Aorta (tissue), 5 donors: ENCODE measurements around the gene MYH1. TPM values are rescaled to one million over a fixed set of nuclear protein-coding genes. Genes with fewer than 3 reads are reported as not detected.

Experiments
- ATAC-seq: fragments of 200-7000 bp; cut with Tn5 transposase; one replicate; pipeline ENCODE4 v1.9.1; 2022; ENCODE audit warnings: moderate library complexity; ENCODE audit not compliant: low FRiP score
- DNase-seq, 2 donors: peaks; one replicate each; pipeline ENCODE4 v3.0.0-alpha.2; 2020
- H3K27ac ChIP-seq, 2 donors: one replicate each; pipeline ENCODE4 v1.5.1; 2013; ENCODE audit warnings: low read length in 2 of 2, mild to moderate bottlenecking in 2 of 2, moderate library complexity in 2 of 2, control low read depth in 1 of 2, inconsistent platforms in 1 of 2, low read depth in 1 of 2
- H3K27me3 ChIP-seq, 2 donors: one replicate each; pipeline ENCODE4 v1.6.1; 2013; ENCODE audit warnings: control low read depth in 1 of 2, low read length in 1 of 2, mild to moderate bottlenecking in 1 of 2, moderate library complexity in 1 of 2; ENCODE audit not compliant: insufficient read depth in 2 of 2, control insufficient read depth in 1 of 2
- H3K36me3 ChIP-seq, 2 donors: one replicate each; pipeline ENCODE4 v1.6.1; 2013; ENCODE audit warnings: control low read depth in 1 of 2, low read length in 1 of 2, mild to moderate bottlenecking in 1 of 2; ENCODE audit not compliant: insufficient read depth in 2 of 2, control insufficient read depth in 1 of 2
- H3K4me1 ChIP-seq, 2 donors: one replicate each; pipeline ENCODE4 v1.6.1; 2013; ENCODE audit warnings: low read length in 2 of 2, control low read depth in 1 of 2, mild to moderate bottlenecking in 1 of 2, moderate library complexity in 1 of 2; ENCODE audit not compliant: insufficient read depth in 2 of 2, control insufficient read depth in 1 of 2
- H3K4me3 ChIP-seq, 2 donors: one replicate each; pipeline ENCODE4 v1.5.1; 2013; ENCODE audit warnings: low read length in 2 of 2, control low read depth in 1 of 2, mild to moderate bottlenecking in 1 of 2
- H3K9me3 ChIP-seq: one replicate; pipeline ENCODE4 v1.6.1; 2013; ENCODE audit warnings: mild to moderate bottlenecking, low read length; ENCODE audit not compliant: control insufficient read depth
- WGBS, 2 donors: extraction: QIAGEN DNeasy Blood & Tissue Kit; methylation state at CpG; one replicate each; pipeline ENCODE4 v1.1.7; 2013; 5-methylcytosine and 5-hydroxymethylcytosine counted together
- intact Hi-C, 2 donors: fragments of 100-400 bp; cut with DNase I; formaldehyde crosslinking; loops; one replicate each; pipeline versions ENCODE4 v1.14.2 to v1.15.0; 2022
- polyA plus RNA-seq, 2 donors: library from polyadenylated mRNA; stranded (reverse); fragments of 200-250 nt; gene quantifications; one replicate each; pipeline ENCODE4 v1.2.3, GENCODE V29; 2013
- total RNA-seq, 2 donors: library from RNA; stranded (reverse); fragmentation: NEBNext Ultra II Directional; extraction: Animal tissue kit (Norgen Biotek cat#: 25700); gene quantifications; one replicate each; pipeline ENCODE4 v1.2.1, GENCODE V29; 2021
- donor health status: healthy with polysubstance abuse.
- donor health status: Bipolar disorder and iron deficiency.
- donor health status: DM: no; HTN: no; CAD: no.
- donor health status: DM: no; HTN: no; CAD: no.
- donor health status: DM: yes; HTN: yes; CAD: no.

MYH1 gene
- total and polyA plus RNA-seq, 4 donors, result 0.10 TPM; not detected in 3

- H3K4me1 ChIP-seq, result no peaks in the 10 kb centered on the region
- no peaks in the 10 kb centered on the region for H3K27me3 ChIP-seq
- 48 to 49% methylated on average over 6 of the region's 6 CpGs for WGBS, 2 donors
- H3K4me3 ChIP-seq, result no peak overlapping the region
- ATAC-seq (no peak), DNase-seq (no peak)
- H3K9me3 ChIP-seq, result no peaks in the 10 kb centered on the region
- no peaks in the 10 kb centered on the region for H3K36me3 ChIP-seq
- intact Hi-C loops, result no loop called here
- no peak overlapping the region for H3K27ac ChIP-seq
Observed at GRCh38 chr17:10513299-10514067, 4.9 kb downstream of the MYH1 start.

GRCh38 chr17:10512856-10513255 lies 5.5 kb downstream of the MYH1 start:
- WGBS, 2 donors, result 54 to 61% methylated on average over 2 of the region's 2 CpGs

DNA sequence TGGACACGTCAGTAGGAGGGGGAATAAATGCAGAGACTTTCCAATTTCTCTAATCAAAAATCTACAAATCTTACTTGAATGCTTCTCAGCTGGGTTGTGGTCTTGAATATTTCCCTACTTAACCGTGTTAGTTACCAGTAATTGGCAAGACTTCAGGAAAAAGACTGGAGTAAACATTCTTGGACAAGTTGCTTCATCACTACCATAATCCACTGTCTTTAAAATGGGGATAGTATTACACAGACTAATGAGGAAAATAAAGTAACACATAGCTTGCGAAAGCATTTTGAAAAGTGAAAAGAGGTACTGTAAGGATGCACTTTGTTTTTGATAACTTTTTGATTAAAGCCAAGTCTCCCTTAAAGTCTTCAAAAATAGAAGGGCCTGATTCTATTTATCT lies 18.4 kb downstream of the MYH1 start:
- Histone ChIP-seq H3K4me3 (no peak overlapping the region), H3K9me3 (no peaks in the 10 kb centered on the region), H3K27me3 (no peaks in the 10 kb centered on the region), H3K36me3 (no peaks in the 10 kb centered on the region), H3K27ac (no peak overlapping the region), H3K4me1 (no peaks in the 10 kb centered on the region)
- WGBS, 2 donors, result 74 to 77% methylated on average over 3 of the region's 3 CpGs
- intact Hi-C loops, result no loop called here
- no peak for ATAC-seq
- no peak for DNase-seq

More at GRCh38 chr17:10512856-10513255, 5.5 kb downstream of the MYH1 start:
- no peaks in the 10 kb centered on the region for H3K4me1 ChIP-seq
- no peak overlapping the region for H3K27ac ChIP-seq
- no peaks in the 10 kb centered on the region for H3K36me3 ChIP-seq
- H3K9me3 ChIP-seq, result no peaks in the 10 kb centered on the region
- no peak overlapping the region for H3K4me3 ChIP-seq
- intact Hi-C loops, result no loop called here
- DNase-seq (no peak), ATAC-seq (no peak)
- H3K27me3 ChIP-seq, result no peaks in the 10 kb centered on the region

GRCh38 chr17:10492004-10492403 lies 26.3 kb downstream of the MYH1 start:
- no peak for ATAC-seq
- Histone ChIP-seq H3K27ac (no peak overlapping the region), H3K27me3 (no peaks in the 10 kb centered on the region), H3K4me1 (no peaks in the 10 kb centered on the region), H3K36me3 (no peaks in the 10 kb centered on the region), H3K9me3 (peaks cover 3% of the 10 kb centered on the region), H3K4me3 (no peak overlapping the region)
- WGBS, 2 donors, result 93% methylated on average over 2 of the region's 2 CpGs
- DNase-seq, result no peak
- intact Hi-C loops, result no loop called here

GRCh38 chr17:10482252-10482651 lies 36.1 kb downstream of the MYH1 start:
- ATAC-seq, result no peak
- Histone ChIP-seq H3K36me3 (no peaks in the 10 kb centered on the region), H3K27me3 (no peaks in the 10 kb centered on the region), H3K27ac (no peak overlapping the region), H3K4me1 (no peaks in the 10 kb centered on the region), H3K9me3 (no peaks in the 10 kb centered on the region), H3K4me3 (no peak overlapping the region)
- intact Hi-C loops, result no loop called here
- DNase-seq, result no peak
- 62 to 68% methylated on average over 1 of the region's 1 CpG for WGBS, 2 donors

DNA sequence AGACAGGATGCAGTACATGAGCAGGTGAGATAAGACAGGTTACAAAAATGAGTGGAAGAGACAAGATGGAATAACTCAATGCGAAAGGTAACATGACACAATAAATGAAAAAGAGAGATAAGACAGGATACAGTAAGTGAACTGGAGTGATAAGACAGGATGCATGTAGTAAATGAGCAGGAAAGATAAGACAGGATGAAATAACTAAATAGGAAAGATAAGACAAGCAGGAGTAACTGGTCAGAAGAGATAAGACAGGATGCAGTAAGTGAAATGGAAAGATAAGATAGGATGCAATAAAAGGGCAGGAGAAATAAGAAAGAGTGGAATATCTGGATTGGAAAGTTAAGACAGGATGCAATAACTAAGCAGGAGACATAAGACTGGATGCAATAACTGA lies 40.6 kb downstream of the MYH1 start:
- DNase-seq, result no peak
- Histone ChIP-seq H3K27ac (no peak overlapping the region), H3K4me3 (no peak overlapping the region), H3K27me3 (no peaks in the 10 kb centered on the region), H3K36me3 (no peaks in the 10 kb centered on the region), H3K9me3 (no peaks in the 10 kb centered on the region), H3K4me1 (no peaks in the 10 kb centered on the region)
- intact Hi-C loops, result no loop called here
- 79 to 93% methylated on average over 1 of the region's 1 CpG for WGBS, 2 donors
- no peak for ATAC-seq

DNA sequence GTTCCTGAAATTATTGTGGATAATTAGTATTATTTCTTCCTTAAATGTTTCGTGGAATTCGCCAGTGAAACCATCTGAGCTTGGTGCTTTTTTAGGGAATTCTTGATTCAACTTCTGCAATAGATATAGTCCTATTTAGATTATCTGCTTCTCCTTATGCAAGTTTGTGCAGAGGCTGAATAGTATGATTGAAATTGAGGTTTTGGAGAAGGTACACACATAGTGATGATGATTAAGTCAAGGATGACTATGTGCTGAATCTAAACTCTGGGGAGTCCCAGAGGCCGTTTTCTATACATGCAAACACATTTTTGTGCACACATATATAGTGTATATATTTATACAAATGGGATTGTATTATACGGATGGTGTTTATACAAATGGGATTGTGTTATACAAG lies 43.8 kb downstream of the MYH1 start:
- DNase-seq (no peak), ATAC-seq (no peak)
- Histone ChIP-seq H3K4me1 (no peaks in the 10 kb centered on the region), H3K27ac (no peak overlapping the region), H3K4me3 (no peak overlapping the region), H3K36me3 (no peaks in the 10 kb centered on the region), H3K9me3 (no peaks in the 10 kb centered on the region), H3K27me3 (no peaks in the 10 kb centered on the region)
- intact Hi-C loops, result no loop called here
- WGBS, 2 donors, result 78% methylated on average over 4 of the region's 4 CpGs

- Histone ChIP-seq H3K4me3 (no peak overlapping the region), H3K27me3 (no peaks in the 10 kb centered on the region), H3K4me1 (no peaks in the 10 kb centered on the region), H3K9me3 (no peaks in the 10 kb centered on the region), H3K27ac (no peak overlapping the region), H3K36me3 (no peaks in the 10 kb centered on the region)
- intact Hi-C loops, result no loop called here
- DNase-seq (no peak), ATAC-seq (no peak)
- 86 to 90% methylated on average over 1 of the region's 1 CpG for WGBS, 2 donors
Observed at GRCh38 chr17:10471858-10472257, 46.5 kb downstream of the MYH1 start.

DNA sequence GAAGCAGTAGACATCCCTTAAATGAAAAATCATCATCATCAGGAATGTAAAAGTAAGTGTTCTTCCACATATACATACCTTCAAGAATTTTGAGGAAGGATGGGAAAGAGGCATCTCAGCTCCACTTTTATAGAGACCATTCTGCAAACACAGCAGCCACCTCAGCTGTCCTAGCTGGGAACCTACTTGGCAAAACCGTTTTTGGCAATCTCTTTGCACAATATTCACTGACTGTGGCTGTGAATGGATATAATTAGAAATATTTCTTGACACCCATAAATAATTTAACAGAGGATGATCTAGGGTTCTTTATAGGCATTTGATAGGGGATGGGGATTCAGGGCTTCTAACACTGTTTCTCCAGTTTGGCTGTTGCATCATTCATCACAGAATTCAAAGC lies 48.9 kb downstream of the MYH1 start, which contains the start of gene MYH4:
MYH4 (minus strand) TSS at position 101 of the 400 bp plus-strand sequence. CDS start 2,814 bp downstream, outside the sequence.
- ATAC-seq, result no peak
- H3K27ac ChIP-seq, result no peak within 1 kb of the TSS
- H3K27me3 ChIP-seq, result no peaks in the 10 kb centered on the region
- H3K4me3 ChIP-seq, result no peak within 1 kb of the TSS
- H3K36me3 ChIP-seq, result no peaks in the 10 kb centered on the region
- H3K9me3 ChIP-seq, result peaks cover 1% of the 10 kb centered on the region
- WGBS, 2 donors, result 53 to 57% methylated on average over 1 of the region's 1 CpG
- intact Hi-C loops, result no loop called here
- no peaks in the 10 kb centered on the region for H3K4me1 ChIP-seq
- DNase-seq, result no peak
